Dermis microvascular lymphatic vessel endothelial cell (primary cell): Measurements from ENCODE around the gene SLC2A1. TPM values are rescaled to one million over a fixed set of nuclear protein-coding genes. Genes with fewer than 3 reads are reported as not detected.

Source experiments
- DNase-seq, 2 donors: peaks; one replicate each; pipeline versions ENCODE4 v3.0.0 to v3.0.0-alpha.2; 2010; ENCODE audit warnings: low read depth in 2 of 2
- total RNA-seq: library from RNA; depleted of rRNA; stranded (reverse); fragments of >200 nt; gene quantifications from 2 replicates; pipeline ENCODE4 v1.2.1, GENCODE V29; 2014

Gene SLC2A1
- total RNA-seq, 1 donor from 2014 or later = 10.4 TPM

GRCh38 chr1:42943166-42943565 is 15.5 kb downstream of the SLC2A1 start:
- no peak for DNase-seq

GRCh38 chr1:42942444-42942843 is 16.2 kb downstream of the SLC2A1 start:
- DNase-seq = no peak

GRCh38 chr1:42941640-42942330 is 16.9 kb downstream of the SLC2A1 start:
- DNase-seq = peak in 1 of 2 donors; percentile 82

- peak in 1 of 2 donors; percentile 95 for DNase-seq
Measured at GRCh38 chr1:42940851-42941639, 17.6 kb downstream of the SLC2A1 start.

- DNase-seq = no peak
Measured at GRCh38 chr1:42938645-42939615, 19.7 kb downstream of the SLC2A1 start.

- DNase-seq = no peak
Measured at GRCh38 chr1:42937836-42938644, 20.6 kb downstream of the SLC2A1 start.

GRCh38 chr1:42937141-42937696 is 21.4 kb downstream of the SLC2A1 start:
- DNase-seq = no peak

- DNase-seq = no peak
Measured at GRCh38 chr1:42936309-42937078, 22.2 kb downstream of the SLC2A1 start.

- no peak for DNase-seq
Measured at GRCh38 chr1:42935971-42936308, 22.7 kb downstream of the SLC2A1 start.

- DNase-seq = no peak
Measured at GRCh38 chr1:42935313-42935895, 23.3 kb downstream of the SLC2A1 start.

GRCh38 chr1:42934541-42935312 is 23.9 kb downstream of the SLC2A1 start:
- DNase-seq = no peak

GRCh38 chr1:42933610-42934491 is 24.8 kb downstream of the SLC2A1 start:
- no peak for DNase-seq

- no peak for DNase-seq
Measured at GRCh38 chr1:42933060-42933586, 25.5 kb downstream of the SLC2A1 start.

- no peak for DNase-seq
Measured at GRCh38 chr1:42932442-42932941, 26.2 kb downstream of the SLC2A1 start.

- DNase-seq = no peak
Measured at GRCh38 chr1:42931911-42932422, 26.7 kb downstream of the SLC2A1 start.

GRCh38 chr1:42931108-42931539 is 27.5 kb downstream of the SLC2A1 start:
- DNase-seq = peak in 1 of 2 donors; percentile 41
